ENCODE results near the gene DOCK2.

Gene DOCK2

GRCh38 chr5:169993485-169993790 is 356.4 kb downstream of the DOCK2 start:
- TF ChIP-seq ZFX (IDR thresholded peaks at IDR 0.05) (no peak), CTCF (conservative IDR thresholded peaks at IDR 0.05) (no peak)
- no peak overlapping the region for H3K27ac ChIP-seq

GRCh38 chr5:169997798-169998197 is 360.7 kb downstream of the DOCK2 start:
- no peak for TF ChIP-seq CTCF (conservative IDR thresholded peaks at IDR 0.05)
- TF ChIP-seq ZFX (IDR thresholded peaks at IDR 0.05) = no peak
- H3K27ac ChIP-seq = no peak overlapping the region

GRCh38 chr5:169999621-170000020 is 362.5 kb downstream of the DOCK2 start:
- TF ChIP-seq ZFX (IDR thresholded peaks at IDR 0.05) (no peak), CTCF (conservative IDR thresholded peaks at IDR 0.05) (no peak)

GRCh38 chr5:170000155-170000554 is 363.1 kb downstream of the DOCK2 start:
- H3K27ac ChIP-seq = no peak overlapping the region
- TF ChIP-seq ZFX (IDR thresholded peaks at IDR 0.05) (no peak), CTCF (conservative IDR thresholded peaks at IDR 0.05) (no peak)

More at GRCh38 chr5:169999621-170000020, 362.5 kb downstream of the DOCK2 start:
- no peak overlapping the region for H3K27ac ChIP-seq

GRCh38 chr5:170006021-170006420 is 368.9 kb downstream of the DOCK2 start:
- no peak overlapping the region for H3K27ac ChIP-seq
- no peak for TF ChIP-seq ZFX (IDR thresholded peaks at IDR 0.05)

- no peak for TF ChIP-seq CTCF (conservative IDR thresholded peaks at IDR 0.05)
- TF ChIP-seq ZFX (IDR thresholded peaks at IDR 0.05) = no peak
- no peak overlapping the region for H3K27ac ChIP-seq
Measured at GRCh38 chr5:170008376-170008775, 371.3 kb downstream of the DOCK2 start.

GRCh38 chr5:170010595-170010994 is 373.5 kb downstream of the DOCK2 start:
- TF ChIP-seq ZFX (IDR thresholded peaks at IDR 0.05) = no peak
- TF ChIP-seq CTCF (conservative IDR thresholded peaks at IDR 0.05) = no peak

GRCh38 chr5:170011751-170012150 is 374.7 kb downstream of the DOCK2 start:
- H3K27ac ChIP-seq = no peak overlapping the region
- no peak for TF ChIP-seq ZFX (IDR thresholded peaks at IDR 0.05)
- TF ChIP-seq CTCF (conservative IDR thresholded peaks at IDR 0.05) = no peak

More at GRCh38 chr5:170010595-170010994, 373.5 kb downstream of the DOCK2 start:
- no peak overlapping the region for H3K27ac ChIP-seq
